Stromal cell of bone marrow (primary cell): Measurements from ENCODE around the gene HOXA5.
A peak's percentile ranks its signal among the peaks of the same experiment; 100 is the strongest.

Source experiments
- DNase-seq: peaks from one replicate; pipeline ENCODE4 v3.0.0-alpha.2; 2012; ENCODE audit warnings: low read depth

Gene HOXA5

GRCh38 chr7:27182285-27182841, 38.9 kb upstream of the HOXA5 start:
- no peak for DNase-seq

GRCh38 chr7:27181795-27182275, 38.4 kb upstream of the HOXA5 start:
- DNase-seq = no peak

GRCh38 chr7:27180431-27181420, 37.2 kb upstream of the HOXA5 start:
- no peak for DNase-seq

GRCh38 chr7:27179503-27180430, 36.3 kb upstream of the HOXA5 start:
- peak; percentile 79 for DNase-seq

- no peak for DNase-seq
Observed at GRCh38 chr7:27179030-27179429, 35.5 kb upstream of the HOXA5 start.

- no peak for DNase-seq
Observed at GRCh38 chr7:27178366-27178765, 34.9 kb upstream of the HOXA5 start.

- DNase-seq = no peak
Observed at GRCh38 chr7:27177795-27178320, 34.4 kb upstream of the HOXA5 start.

- no peak for DNase-seq
Observed at GRCh38 chr7:27176962-27177794, 33.7 kb upstream of the HOXA5 start.

GRCh38 chr7:27176524-27176845, 33.0 kb upstream of the HOXA5 start:
- DNase-seq = no peak

- no peak for DNase-seq
Observed at GRCh38 chr7:27175626-27176523, 32.4 kb upstream of the HOXA5 start.

- no peak for DNase-seq
Observed at GRCh38 chr7:27174874-27175625, 31.6 kb upstream of the HOXA5 start.

GRCh38 chr7:27173956-27174873, 30.7 kb upstream of the HOXA5 start, which contains the start of gene HOXA10:
HOXA10 (minus strand) TSS chr7:27174320; CDS start chr7:27174306, 14 bp downstream.
- DNase-seq = no peak

GRCh38 chr7:27173511-27173955, 30.1 kb upstream of the HOXA5 start:
- DNase-seq = no peak

GRCh38 chr7:27172823-27173510, 29.5 kb upstream of the HOXA5 start:
- DNase-seq = peak; percentile 77

- no peak for DNase-seq
Observed at GRCh38 chr7:27172315-27172774, 28.9 kb upstream of the HOXA5 start.

GRCh38 chr7:27171637-27172314, 28.3 kb upstream of the HOXA5 start:
- no peak for DNase-seq

GRCh38 chr7:27171325-27171636, 27.8 kb upstream of the HOXA5 start:
- no peak for DNase-seq
